Nephron (organoid): ENCODE measurements around the gene UBA6.

Experiments
- H3K27ac Mint-ChIP-seq, 3 experiments: 2 replicates each; pipeline ENCODE4 v1.8.0; 2020; ENCODE audit warnings: mixed read lengths in 3 of 3, mild to moderate bottlenecking in 2 of 3, moderate library complexity in 1 of 3
- H3K27me3 Mint-ChIP-seq: 2 replicates; pipeline ENCODE4 v1.8.0; 2021; ENCODE audit warnings: low read depth, mild to moderate bottlenecking, moderate library complexity, mixed read lengths
- H3K36me3 Mint-ChIP-seq: 2 replicates; pipeline ENCODE4 v1.8.0; 2020; ENCODE audit warnings: low read depth, mixed read lengths
- H3K4me1 Mint-ChIP-seq: 2 replicates; pipeline ENCODE4 v1.8.0; 2020; ENCODE audit warnings: mixed read lengths
- H3K4me3 Mint-ChIP-seq, 3 experiments: 2 replicates each; pipeline ENCODE4 v1.8.0; 2020; ENCODE audit warnings: mild to moderate bottlenecking in 3 of 3, mixed read lengths in 3 of 3, moderate library complexity in 2 of 3
- H3K9me3 Mint-ChIP-seq: 2 replicates; pipeline ENCODE4 v1.8.0; 2020; ENCODE audit warnings: mixed read lengths
- TF ChIP-seq, protein P1 (sequence below), 3 experiments: fragments of 200-600 bp; sonication (generic); IDR thresholded peaks; one replicate each; pipeline ENCODE4 v1.5.0; 2021; ENCODE audit warnings: antibody characterized with exemption in 3 of 3; ENCODE audit not compliant: unreplicated experiment in 3 of 3

UBA6 gene

DNA sequence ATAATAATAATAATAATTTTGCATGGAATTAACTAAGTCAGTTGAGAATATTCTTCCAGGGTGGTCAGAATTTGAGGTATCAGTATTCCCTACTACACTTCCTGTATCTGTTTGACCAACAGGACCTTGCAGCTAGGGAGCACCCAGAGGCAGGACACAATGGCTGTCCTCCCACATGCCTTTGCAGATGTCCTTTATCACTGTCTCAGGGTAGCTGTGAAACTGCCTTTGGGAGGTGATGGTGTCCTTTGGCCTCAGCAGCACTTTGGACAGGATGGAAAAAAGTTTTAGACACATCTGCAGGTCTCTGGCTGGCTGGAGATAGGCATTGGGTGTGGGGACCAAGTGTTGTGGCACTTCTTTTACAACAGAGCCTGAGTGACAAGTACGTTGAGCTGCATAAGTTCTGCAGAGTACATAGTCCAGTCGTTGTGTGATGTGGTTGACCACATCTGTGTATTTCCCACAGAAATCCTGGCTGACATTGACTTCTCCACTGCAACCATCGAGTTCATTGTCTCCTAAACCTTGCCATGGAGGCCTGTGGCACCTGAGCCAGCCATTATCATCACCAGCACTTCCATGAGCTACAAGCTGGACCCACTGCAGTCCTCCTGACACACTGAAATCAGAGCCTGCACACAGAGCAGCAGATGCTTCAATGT is 19.1 kb upstream of the UBA6 start:
- TF ChIP-seq, protein P1, sequence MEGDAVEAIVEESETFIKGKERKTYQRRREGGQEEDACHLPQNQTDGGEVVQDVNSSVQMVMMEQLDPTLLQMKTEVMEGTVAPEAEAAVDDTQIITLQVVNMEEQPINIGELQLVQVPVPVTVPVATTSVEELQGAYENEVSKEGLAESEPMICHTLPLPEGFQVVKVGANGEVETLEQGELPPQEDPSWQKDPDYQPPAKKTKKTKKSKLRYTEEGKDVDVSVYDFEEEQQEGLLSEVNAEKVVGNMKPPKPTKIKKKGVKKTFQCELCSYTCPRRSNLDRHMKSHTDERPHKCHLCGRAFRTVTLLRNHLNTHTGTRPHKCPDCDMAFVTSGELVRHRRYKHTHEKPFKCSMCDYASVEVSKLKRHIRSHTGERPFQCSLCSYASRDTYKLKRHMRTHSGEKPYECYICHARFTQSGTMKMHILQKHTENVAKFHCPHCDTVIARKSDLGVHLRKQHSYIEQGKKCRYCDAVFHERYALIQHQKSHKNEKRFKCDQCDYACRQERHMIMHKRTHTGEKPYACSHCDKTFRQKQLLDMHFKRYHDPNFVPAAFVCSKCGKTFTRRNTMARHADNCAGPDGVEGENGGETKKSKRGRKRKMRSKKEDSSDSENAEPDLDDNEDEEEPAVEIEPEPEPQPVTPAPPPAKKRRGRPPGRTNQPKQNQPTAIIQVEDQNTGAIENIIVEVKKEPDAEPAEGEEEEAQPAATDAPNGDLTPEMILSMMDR (IDR thresholded peaks at IDR 0.05; ENCODE audit: unreplicated experiment in 3 of 3): no peak
- no peak overlapping the region for H3K4me3 Mint-ChIP-seq
- H3K36me3 Mint-ChIP-seq: peaks cover 42% of the 10 kb centered on the region
- no peaks in the 10 kb centered on the region for H3K4me1 Mint-ChIP-seq
- no peaks in the 10 kb centered on the region for H3K9me3 Mint-ChIP-seq
- H3K27ac Mint-ChIP-seq: no peak overlapping the region
- no peaks in the 10 kb centered on the region for H3K27me3 Mint-ChIP-seq

DNA sequence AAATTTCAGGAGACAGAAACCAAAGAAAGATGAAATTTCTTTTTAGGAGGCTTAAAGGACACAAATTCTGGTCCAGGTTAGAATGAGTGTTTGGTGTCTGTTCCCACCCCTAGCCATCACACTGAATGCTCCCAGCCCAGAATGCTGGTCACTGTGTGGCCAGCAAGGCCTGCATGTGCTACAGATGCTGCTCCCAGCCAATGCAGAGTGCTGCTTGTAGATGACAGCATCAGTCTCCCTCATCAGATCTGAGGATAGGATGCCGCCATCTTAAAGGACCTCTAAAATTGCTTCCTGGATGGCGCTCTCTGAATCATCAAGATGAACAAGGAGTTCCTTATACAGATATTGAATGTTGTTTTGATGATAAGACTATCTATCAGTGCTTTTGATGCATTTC is 17.9 kb upstream of the UBA6 start:
- Mint-ChIP-seq H3K9me3 (no peaks in the 10 kb centered on the region), H3K27me3 (no peaks in the 10 kb centered on the region), H3K36me3 (peaks cover 45% of the 10 kb centered on the region), H3K4me3 (no peak overlapping the region), H3K27ac (no peak overlapping the region), H3K4me1 (no peaks in the 10 kb centered on the region)
- TF ChIP-seq, protein P1 (IDR thresholded peaks at IDR 0.05; ENCODE audit: unreplicated experiment in 3 of 3): no peak

DNA sequence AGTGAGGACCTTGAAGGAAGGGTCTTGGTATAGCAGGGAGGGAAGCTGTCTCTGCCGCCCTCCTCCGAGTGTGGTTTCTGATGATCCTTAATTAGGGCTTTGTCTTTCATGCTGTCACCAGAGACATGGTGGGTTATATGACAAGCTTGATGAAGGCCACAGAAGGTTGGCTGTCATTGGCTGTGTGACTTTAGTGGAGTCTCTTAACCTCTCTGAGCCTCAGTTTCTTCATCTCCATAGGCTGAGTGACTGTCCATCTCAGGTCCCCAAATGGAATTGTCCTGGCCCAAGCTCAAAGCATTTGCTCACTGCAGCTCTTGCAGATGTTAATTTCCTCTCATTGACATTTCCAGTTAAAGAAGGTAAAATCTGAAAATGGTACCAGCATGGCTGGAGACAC is 16.6 kb upstream of the UBA6 start:
- no peaks in the 10 kb centered on the region for H3K27me3 Mint-ChIP-seq
- TF ChIP-seq, protein P1 (IDR thresholded peaks at IDR 0.05; ENCODE audit: unreplicated experiment in 3 of 3): no peak
- H3K4me1 Mint-ChIP-seq: no peaks in the 10 kb centered on the region
- peaks cover 36% of the 10 kb centered on the region for H3K36me3 Mint-ChIP-seq
- H3K9me3 Mint-ChIP-seq: no peaks in the 10 kb centered on the region
- no peak overlapping the region for H3K4me3 Mint-ChIP-seq
- no peak overlapping the region for H3K27ac Mint-ChIP-seq

DNA sequence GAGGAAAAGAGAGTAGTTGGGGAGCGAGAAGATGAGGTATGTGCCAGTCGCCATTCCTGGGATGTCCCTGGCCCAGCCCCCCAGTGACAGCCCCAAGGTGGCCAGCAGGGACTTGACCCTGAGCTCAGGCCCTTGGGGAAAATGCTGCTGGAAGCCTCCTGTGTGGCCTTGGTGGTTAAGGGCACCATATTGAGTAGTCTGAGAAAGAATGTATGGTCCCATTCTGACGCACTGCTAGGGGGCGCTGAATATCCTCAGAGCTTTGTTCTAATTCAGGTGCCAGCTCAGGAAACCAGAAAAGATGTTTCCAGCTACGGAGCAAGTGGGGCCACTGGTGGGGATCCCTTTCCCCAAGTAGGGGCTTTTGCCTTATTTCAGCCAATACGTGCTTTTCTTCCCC is 14.0 kb upstream of the UBA6 start:
- peaks cover 6% of the 10 kb centered on the region for H3K4me1 Mint-ChIP-seq
- H3K27me3 Mint-ChIP-seq: no peaks in the 10 kb centered on the region
- no peak overlapping the region for H3K27ac Mint-ChIP-seq
- H3K9me3 Mint-ChIP-seq: no peaks in the 10 kb centered on the region
- TF ChIP-seq, protein P1 (IDR thresholded peaks at IDR 0.05; ENCODE audit: unreplicated experiment in 3 of 3): no peak
- no peak overlapping the region for H3K4me3 Mint-ChIP-seq
- H3K36me3 Mint-ChIP-seq: peaks cover 16% of the 10 kb centered on the region

DNA sequence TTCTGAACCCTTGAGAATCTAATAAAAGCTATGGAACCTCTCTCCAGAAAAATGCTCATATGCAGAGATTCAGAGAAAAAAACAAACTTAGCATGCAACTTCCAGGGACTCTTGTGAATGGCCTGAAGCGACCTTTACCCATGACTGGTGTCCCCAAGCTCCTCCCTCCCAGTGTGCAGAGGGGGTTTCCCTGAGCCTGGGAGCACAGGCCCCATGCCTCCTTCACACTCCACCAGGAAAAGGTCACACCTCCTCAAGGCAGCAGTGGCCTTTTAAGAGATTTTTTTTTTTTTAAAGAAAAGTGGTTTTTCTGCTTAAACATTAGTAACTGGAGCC is 13.3 kb upstream of the UBA6 start:
- no peak overlapping the region for H3K27ac Mint-ChIP-seq
- no peaks in the 10 kb centered on the region for H3K9me3 Mint-ChIP-seq
- no peak overlapping the region for H3K4me3 Mint-ChIP-seq
- TF ChIP-seq, protein P1 (IDR thresholded peaks at IDR 0.05; ENCODE audit: unreplicated experiment in 3 of 3): no peak
- peaks cover 6% of the 10 kb centered on the region for H3K4me1 Mint-ChIP-seq
- no peaks in the 10 kb centered on the region for H3K27me3 Mint-ChIP-seq
- peaks cover 22% of the 10 kb centered on the region for H3K36me3 Mint-ChIP-seq

DNA sequence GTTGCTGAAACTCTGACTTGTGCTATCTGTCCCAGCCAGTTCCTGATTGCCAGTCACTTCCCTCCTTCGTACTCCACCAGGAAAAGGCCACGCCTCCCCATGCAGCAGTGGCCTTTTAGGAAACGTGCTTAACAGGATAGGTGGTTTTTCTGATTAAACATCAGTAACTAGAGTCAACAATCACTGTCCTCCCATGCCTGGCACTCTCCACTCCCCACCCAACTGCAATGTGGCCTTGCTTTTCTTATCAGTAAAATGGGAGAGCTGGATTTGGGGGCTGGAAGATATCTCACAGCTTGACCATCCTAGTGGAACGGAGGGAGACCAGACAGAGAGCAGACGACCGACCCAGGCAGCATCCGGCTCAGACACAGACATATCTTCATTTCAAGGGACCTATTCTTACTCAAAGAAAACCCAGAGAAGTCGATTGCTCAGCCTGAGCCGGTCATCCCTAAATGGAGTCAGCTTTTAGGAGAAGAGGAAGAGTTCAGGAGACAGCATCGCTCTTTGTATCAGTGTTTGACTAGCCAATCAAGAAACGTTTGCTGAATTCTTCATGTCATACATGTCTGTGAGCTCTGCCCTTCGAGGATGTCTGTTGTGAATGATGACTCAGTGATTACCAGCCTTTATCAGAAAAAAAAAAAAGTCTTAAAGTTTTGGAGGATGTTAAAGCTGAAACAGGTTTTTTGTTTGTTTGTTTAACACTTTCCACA is 12.7 kb upstream of the UBA6 start:
- Mint-ChIP-seq H3K27ac (no peak overlapping the region), H3K4me3 (no peak overlapping the region), H3K36me3 (peaks cover 24% of the 10 kb centered on the region), H3K4me1 (peaks cover 6% of the 10 kb centered on the region), H3K9me3 (no peaks in the 10 kb centered on the region), H3K27me3 (no peaks in the 10 kb centered on the region)
- TF ChIP-seq, protein P1 (IDR thresholded peaks at IDR 0.05; ENCODE audit: unreplicated experiment in 3 of 3): no peak
